GM18505 (cell line): ENCODE measurements around the gene GOLT1A.
"Not testable (repeated sequence)": the region's sequence is repeated elsewhere in the genome, so short reads cannot be mapped to it uniquely, and the experiment has no call there.

Experiments used
- ATAC-seq: cut with Tn5 transposase; IDR thresholded peaks from one replicate; pipeline ENCODE4 v1.9.1; 2021; ENCODE audit not compliant: unreplicated experiment
- POLR2A ChIP-seq: IDR thresholded peaks from 4 replicates; pipeline ENCODE4 v1.6.1; 2011; ENCODE audit warnings: borderline replicate concordance; ENCODE audit not compliant: insufficient read depth, insufficient read length; ENCODE audit errors: extremely low read depth

The GOLT1A gene

DNA sequence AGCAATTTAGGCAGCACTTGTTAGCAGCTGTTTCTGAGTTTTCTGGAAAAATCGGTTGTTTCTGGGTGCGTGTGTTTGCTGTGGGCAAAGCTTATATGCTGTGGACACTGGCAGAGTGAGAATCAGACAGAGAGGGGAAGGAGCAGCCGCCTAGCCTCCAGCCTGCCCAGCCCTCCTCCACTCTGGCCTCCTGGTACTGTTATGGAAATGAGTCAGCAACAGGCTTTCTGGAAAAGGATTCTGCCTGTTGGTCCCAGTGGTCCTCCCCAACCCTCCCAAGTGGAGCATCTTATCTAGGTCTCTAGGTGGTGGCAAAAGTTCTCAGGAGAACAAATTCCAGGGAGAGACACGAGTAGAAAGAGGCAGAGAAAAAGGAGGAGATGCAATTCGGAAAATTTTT is 42.2 kb upstream of the GOLT1A start:
- ATAC-seq = no peak
- no peak for TF ChIP-seq POLR2A

- TF ChIP-seq POLR2A = no peak
Observed at GRCh38 chr1:204255225-204255624, 41.4 kb upstream of the GOLT1A start.

GRCh38 chr1:204254031-204254661 is 40.4 kb upstream of the GOLT1A start:
- no peak for ATAC-seq
- TF ChIP-seq POLR2A = no peak

More at GRCh38 chr1:204255225-204255624, 41.4 kb upstream of the GOLT1A start:
- ATAC-seq = no peak

DNA sequence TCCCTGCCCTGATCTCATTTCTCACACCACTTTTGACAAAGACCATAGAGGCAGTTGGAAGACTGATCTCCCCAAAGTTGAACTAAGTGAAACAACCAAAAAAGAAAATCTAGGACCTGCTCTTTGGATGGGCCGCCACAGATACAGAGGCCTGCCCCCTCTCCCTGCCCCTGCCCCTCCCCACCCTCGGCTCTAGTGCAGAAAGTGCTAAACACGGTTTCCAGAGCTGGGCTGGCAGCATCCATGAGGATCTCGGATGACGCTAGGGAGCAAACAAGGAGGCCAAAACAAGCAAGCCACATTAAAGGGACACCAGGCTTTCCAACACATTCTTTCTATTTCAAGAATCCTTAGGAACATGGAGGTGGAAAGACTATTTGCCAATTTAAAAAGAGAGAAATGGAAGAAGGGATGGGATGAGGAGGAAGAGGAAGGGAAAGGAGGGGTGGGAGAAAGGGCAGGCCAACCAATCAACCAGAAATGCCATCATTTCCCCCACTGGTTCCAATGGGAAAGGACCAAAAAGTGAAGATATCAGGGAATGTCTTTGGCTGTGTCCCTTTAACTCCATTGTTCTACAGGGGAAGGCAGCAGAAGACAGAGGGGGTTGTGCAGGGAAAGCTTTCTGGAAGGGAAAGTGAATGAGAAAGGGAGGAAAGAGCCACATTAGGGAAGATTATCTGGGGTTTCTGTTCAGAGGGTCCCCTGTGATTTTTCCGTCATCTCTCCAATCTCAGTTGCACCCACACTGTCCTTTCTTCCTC is 38.3 kb upstream of the GOLT1A start:
- ATAC-seq = no peak
- TF ChIP-seq POLR2A = no peak

DNA sequence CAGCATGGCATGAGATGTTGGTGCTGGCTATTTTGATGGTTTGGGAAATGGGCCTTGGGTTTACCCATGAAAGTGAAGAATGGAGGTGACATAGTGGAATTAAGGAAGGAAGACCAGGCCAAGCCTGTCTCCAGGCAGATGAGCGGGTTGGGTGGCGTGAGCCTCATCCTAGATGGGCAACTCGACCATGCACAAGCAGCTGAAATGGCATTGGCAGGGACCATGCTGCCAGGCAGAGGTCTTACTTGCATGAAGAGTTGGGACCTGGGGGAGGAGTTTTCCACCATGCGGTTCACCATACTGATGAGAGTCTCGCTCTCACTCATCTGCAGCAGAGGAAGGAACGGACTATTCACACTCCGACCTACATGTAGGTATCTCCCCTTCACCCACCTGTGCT is 37.5 kb upstream of the GOLT1A start:
- ATAC-seq = no peak
- TF ChIP-seq POLR2A = no peak

GRCh38 chr1:204250428-204251030 is 36.7 kb upstream of the GOLT1A start:
- no peak for ATAC-seq
- TF ChIP-seq POLR2A = no peak

- no peak for TF ChIP-seq POLR2A
- no peak for ATAC-seq
Observed at GRCh38 chr1:204249736-204250427, 36.1 kb upstream of the GOLT1A start.

DNA sequence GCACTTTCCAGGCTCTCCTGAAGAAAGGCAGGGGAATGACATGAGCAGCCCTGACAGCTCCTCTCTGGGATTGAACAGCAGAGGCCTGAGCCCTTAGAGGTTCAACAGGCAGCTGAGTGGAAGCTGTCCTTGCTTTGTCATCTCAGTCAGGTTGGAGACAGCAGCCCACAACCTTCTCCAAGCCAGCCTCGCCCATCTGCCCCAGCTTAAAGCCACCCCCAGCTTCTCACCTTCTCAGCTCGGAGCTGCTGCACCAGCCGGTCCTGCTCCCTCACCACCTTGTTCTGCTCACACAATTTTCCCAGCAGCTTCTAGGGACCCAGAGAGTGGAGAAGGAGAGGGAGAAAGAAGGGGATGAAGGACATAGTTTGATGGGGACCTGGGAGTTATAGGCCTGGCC is 35.2 kb upstream of the GOLT1A start:
- ATAC-seq = no peak

DNA sequence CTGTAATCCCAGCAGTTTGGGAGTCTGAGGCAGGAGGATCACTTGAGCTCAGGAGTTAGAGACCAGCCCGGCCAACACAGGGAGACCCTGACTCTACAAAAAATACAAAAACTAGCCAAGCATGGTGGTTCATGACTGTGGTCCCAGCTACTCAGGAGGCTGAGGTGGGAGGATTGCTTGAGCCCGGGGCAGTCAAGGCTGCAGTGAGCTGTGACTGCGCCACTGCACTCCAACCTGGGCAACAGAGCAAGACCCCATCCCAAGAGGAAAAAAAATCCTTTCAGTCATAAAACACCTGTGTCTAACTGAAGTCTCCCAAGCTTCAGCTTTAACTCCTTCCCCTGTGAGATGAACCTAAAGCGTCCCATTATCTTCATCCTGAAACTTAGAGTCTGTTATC is 33.1 kb upstream of the GOLT1A start:
- ATAC-seq = no peak
- no peak for TF ChIP-seq POLR2A

More for the DNA sequence above, 35.2 kb upstream of the GOLT1A start:
- TF ChIP-seq POLR2A = no peak

DNA sequence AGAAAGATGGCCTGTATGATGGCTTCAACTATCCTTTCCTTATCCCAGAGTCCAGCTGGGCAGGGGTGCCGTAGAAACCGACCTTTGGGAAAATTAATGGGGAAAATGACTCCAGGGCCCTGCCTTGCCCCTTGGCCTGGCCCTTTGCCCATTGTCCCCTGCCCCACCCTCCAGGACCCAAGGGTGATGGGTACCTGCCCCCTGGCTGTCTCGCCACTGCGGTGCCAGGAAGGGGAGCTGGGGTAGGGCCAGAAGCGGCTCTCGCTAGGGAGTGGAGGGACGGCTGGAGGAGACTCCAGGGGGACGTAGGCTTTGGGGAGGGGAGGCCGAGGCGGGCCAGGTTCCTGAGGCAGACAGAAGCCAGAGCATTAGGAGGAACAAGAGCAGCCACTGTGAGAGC is 29.1 kb upstream of the GOLT1A start:
- no peak for ATAC-seq
- no peak for TF ChIP-seq POLR2A

DNA sequence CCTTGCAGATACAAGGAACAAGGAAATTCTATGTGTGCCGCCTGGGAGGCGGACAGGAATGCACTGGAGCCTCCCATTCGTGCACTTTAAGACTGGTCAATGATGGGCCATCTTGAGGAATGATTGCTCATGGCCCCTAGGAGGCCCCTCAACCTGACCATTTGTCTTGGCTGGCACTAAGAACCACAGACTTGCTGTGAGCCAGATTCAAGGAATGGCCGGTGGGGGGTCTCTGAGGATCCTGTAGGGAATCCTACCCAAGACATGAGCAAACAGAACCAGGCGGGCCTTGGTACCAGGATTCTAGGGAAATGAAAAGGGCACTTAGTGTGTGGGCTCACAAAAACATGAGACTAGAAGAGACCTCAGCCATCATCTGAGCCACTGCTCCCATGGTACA is 28.1 kb upstream of the GOLT1A start:
- ATAC-seq = no peak
- no peak for TF ChIP-seq POLR2A

GRCh38 chr1:204241050-204241449 is 27.3 kb upstream of the GOLT1A start:
- TF ChIP-seq POLR2A = no peak
- no peak for ATAC-seq

- ATAC-seq = no peak
- TF ChIP-seq POLR2A = no peak
Observed at GRCh38 chr1:204240233-204240632, 26.4 kb upstream of the GOLT1A start.

- not testable (repeated sequence) for ATAC-seq
Observed at GRCh38 chr1:204239401-204239800, 25.6 kb upstream of the GOLT1A start.

GRCh38 chr1:204238520-204238919 is 24.7 kb upstream of the GOLT1A start:
- ATAC-seq = not testable (repeated sequence)

GRCh38 chr1:204237515-204237914 is 23.7 kb upstream of the GOLT1A start:
- not testable (repeated sequence) for ATAC-seq
